Fibroblast of mammary gland (primary cell): ENCODE measurements around the gene PLXND1.

ENCODE experiments used
- DNase-seq: peaks from one replicate; pipeline ENCODE4 v3.0.0-alpha.2; 2010; ENCODE audit warnings: low read depth
- H3K4me3 ChIP-seq: 2 replicates; pipeline ENCODE4 v1.5.1; 2011; ENCODE audit warnings: low read depth, mild to moderate bottlenecking, low read length, moderate library complexity; ENCODE audit not compliant: control insufficient read depth
- CTCF ChIP-seq: conservative IDR thresholded peaks from 2 replicates; pipeline ENCODE4 v1.5.1; 2011; ENCODE audit warnings: low read depth, low read length, inconsistent platforms; ENCODE audit not compliant: control insufficient read depth, insufficient read depth

PLXND1 gene

DNA sequence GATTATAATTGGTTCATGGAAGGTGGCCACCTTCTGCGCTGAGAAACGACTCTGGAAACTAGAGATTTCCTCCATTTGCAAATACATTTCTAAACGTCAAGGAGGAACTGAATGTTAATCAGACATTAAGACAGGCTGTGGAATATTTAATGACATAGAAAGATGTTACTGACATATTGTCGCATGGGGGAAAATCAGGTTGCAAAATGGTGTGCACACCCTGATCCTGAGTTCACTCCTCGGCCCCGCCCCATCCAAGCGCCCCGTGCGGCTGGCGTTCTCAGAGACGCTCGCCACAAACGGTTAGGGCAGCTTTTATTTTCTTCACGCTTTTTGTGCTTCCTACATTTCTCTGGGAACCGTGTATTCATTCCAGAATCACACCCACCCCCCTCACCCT, 52.8 kb downstream of the PLXND1 start:
- DNase-seq = no peak
- TF ChIP-seq CTCF = no peak
- H3K4me3 ChIP-seq = no peak overlapping the region

GRCh38 chr3:129553171-129553570, 53.3 kb downstream of the PLXND1 start:
- no peak for TF ChIP-seq CTCF
- H3K4me3 ChIP-seq = no peak overlapping the region
- no peak for DNase-seq

- no peak overlapping the region for H3K4me3 ChIP-seq
- DNase-seq = no peak
- TF ChIP-seq CTCF = no peak
These were observed 54.0 kb downstream of the PLXND1 start for GRCh38 chr3:129552287-129553050.

DNA sequence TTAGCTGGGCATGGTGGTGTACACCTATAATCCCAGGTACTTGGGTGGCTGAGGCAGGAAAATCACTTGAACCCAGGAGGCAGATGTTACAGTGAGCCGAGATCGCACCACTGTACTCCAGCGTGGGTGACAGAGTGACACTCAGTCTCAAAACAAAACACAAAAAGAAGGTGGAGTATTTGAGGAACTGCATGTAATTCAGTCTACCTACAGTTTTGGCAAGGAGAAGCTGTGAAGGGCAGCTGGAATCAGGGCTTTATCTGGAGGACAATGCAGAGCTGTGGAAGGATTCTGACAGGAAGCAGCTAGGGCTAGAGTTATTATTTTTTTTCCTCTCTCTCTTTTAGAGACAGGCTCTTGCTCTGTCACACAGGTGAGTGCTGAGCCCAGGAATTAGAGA, 56.7 kb downstream of the PLXND1 start:
- TF ChIP-seq CTCF = no peak
- H3K4me3 ChIP-seq = no peak overlapping the region
- no peak for DNase-seq

GRCh38 chr3:129549006-129549800, 57.3 kb downstream of the PLXND1 start:
- no peak for DNase-seq
- no peak for TF ChIP-seq CTCF
- H3K4me3 ChIP-seq = no peak overlapping the region

DNA sequence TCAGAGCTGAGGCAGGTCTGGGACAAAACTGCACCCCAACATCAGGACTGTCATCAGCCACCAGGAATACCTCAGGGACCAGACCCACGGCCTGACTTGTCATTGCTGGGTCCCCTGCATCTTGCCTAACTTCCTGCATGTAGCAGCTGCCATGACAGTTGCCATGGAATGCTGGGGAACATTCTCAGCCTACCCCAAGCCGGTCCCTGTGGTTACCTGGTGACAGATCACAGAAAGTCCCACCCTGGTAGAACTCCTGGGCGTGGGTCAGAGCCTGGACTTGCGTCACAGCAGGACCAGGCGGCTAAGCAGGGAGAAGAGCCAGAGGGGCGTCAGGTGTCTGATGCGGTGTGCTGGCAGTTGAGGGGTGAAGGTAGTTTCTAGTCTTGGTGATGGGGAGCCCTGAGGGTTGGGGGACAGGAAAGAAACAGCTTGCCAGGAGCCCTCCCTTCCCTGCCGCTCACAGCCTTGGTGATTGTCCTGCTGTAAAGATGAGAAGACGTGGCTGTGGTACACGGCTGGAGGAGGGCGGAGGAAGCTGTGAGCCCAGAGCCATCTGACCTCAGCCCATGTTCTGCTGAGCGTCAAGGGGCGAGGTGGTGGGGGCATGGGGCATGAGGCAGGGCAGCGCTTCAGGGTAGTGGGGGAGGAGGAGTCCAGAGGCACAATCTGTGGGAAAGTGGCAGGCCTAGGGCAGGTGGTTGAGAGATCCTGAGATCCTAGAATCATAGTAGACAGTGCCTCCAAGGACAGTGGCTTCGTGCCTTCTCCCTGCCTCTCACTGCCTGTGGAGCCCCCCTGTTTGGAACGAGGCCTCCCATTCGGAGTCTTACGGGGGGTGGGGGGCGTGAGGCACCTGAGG, 58.1 kb downstream of the PLXND1 start:
- no peak overlapping the region for H3K4me3 ChIP-seq
- TF ChIP-seq CTCF = no peak
- no peak for DNase-seq
